H1 (cell line): Measurements from ENCODE around the gene MPDU1.

Experiments
- EGR1 ChIP-seq: IDR thresholded peaks from 2 replicates; pipeline ENCODE4 v1.6.1; 2011; ENCODE audit warnings: low read depth, low read length, borderline replicate concordance
- EP300 ChIP-seq, 2 experiments: IDR thresholded peaks; 1 replicate in 1 of 2; 2 replicates in 1 of 2; pipeline ENCODE4 v1.6.1; 2011 to 2012; ENCODE audit warnings: low read depth in 2 of 2, low read length in 2 of 2, mild to moderate bottlenecking in 2 of 2, borderline replicate concordance in 1 of 2, inconsistent platforms in 1 of 2, moderate library complexity in 1 of 2
- EZH2 ChIP-seq: fragments of 200-600 bp; sonication (generic); IDR thresholded peaks from 2 replicates; pipeline ENCODE4 v1.7.1; 2012; ENCODE audit warnings: low read depth, mild to moderate bottlenecking, moderate library complexity, low read length, inconsistent platforms; ENCODE audit not compliant: severe bottlenecking
- GABPA ChIP-seq: IDR thresholded peaks from 2 replicates; pipeline ENCODE4 v1.6.1; 2011; ENCODE audit warnings: mild to moderate bottlenecking, low read length, moderate library complexity, borderline replicate concordance; ENCODE audit not compliant: insufficient read depth
- JUND ChIP-seq: IDR thresholded peaks from 2 replicates; pipeline ENCODE4 v1.6.1; 2011; ENCODE audit warnings: mild to moderate bottlenecking, improper control_type of control experiment, low read length
- NRF1 ChIP-seq: IDR thresholded peaks from 2 replicates; pipeline ENCODE4 v1.6.1; 2011; ENCODE audit warnings: mild to moderate bottlenecking, low read depth, low read length, improper control_type of control experiment
- POLR2A ChIP-seq, 2 experiments: IDR thresholded peaks; 1 replicate in 1 of 2; 2 replicates in 1 of 2; pipeline ENCODE4 v1.6.1; 2011; ENCODE audit warnings: low read depth in 2 of 2, low read length in 2 of 2, mild to moderate bottlenecking in 2 of 2; ENCODE audit errors: control extremely low read depth in 1 of 2
- POLR2AphosphoS5 ChIP-seq: IDR thresholded peaks from 2 replicates; pipeline ENCODE4 v1.6.1; 2011; ENCODE audit warnings: low read depth, low read length
- RAD21 ChIP-seq, 2 experiments: IDR thresholded peaks in 1 of 2; conservative IDR thresholded peaks in 1 of 2; 2 replicates each; pipeline ENCODE4 v1.6.1; 2011; ENCODE audit warnings: low read depth in 2 of 2, low read length in 2 of 2, improper control_type of control experiment in 1 of 2, inconsistent platforms in 1 of 2, mild to moderate bottlenecking in 1 of 2, moderate library complexity in 1 of 2
- RNF2 ChIP-seq: fragments of 200-900, 300-1000 bp; sonication (generic); IDR thresholded peaks from 2 replicates; pipeline ENCODE4 v1.7.1; 2016; ENCODE audit warnings: borderline replicate concordance, low read depth, mild to moderate bottlenecking, antibody characterized with exemption, low read length; ENCODE audit not compliant: poor library complexity, severe bottlenecking; ENCODE audit errors: missing control alignments
- SIN3A ChIP-seq, 2 experiments: IDR thresholded peaks in 1 of 2; conservative IDR thresholded peaks in 1 of 2; 2 replicates each; pipeline ENCODE4 v1.6.1; 2011 to 2012; ENCODE audit warnings: low read length in 2 of 2, improper control_type of control experiment in 1 of 2, low read depth in 1 of 2, mild to moderate bottlenecking in 1 of 2
- TAF1 ChIP-seq: IDR thresholded peaks from 2 replicates; pipeline ENCODE4 v1.6.1; 2011; ENCODE audit warnings: mild to moderate bottlenecking, low read depth, low read length
- TF ChIP-seq, protein P1 (sequence below), 3 experiments: IDR thresholded peaks; 1 replicate in 2 of 3; 2 replicates in 1 of 3; pipeline versions ENCODE4 v1.5.1 to v1.6.1; 2011; ENCODE audit warnings: low read length in 3 of 3, mild to moderate bottlenecking in 3 of 3, inconsistent platforms in 2 of 3, low read depth in 1 of 3, moderate library complexity in 1 of 3; ENCODE audit not compliant: insufficient read depth in 1 of 3; ENCODE audit errors: control extremely low read depth in 1 of 3
- TF ChIP-seq, protein P2 (sequence below): IDR thresholded peaks from 2 replicates; pipeline ENCODE4 v1.6.1; 2012; ENCODE audit warnings: inconsistent platforms

DNA sequence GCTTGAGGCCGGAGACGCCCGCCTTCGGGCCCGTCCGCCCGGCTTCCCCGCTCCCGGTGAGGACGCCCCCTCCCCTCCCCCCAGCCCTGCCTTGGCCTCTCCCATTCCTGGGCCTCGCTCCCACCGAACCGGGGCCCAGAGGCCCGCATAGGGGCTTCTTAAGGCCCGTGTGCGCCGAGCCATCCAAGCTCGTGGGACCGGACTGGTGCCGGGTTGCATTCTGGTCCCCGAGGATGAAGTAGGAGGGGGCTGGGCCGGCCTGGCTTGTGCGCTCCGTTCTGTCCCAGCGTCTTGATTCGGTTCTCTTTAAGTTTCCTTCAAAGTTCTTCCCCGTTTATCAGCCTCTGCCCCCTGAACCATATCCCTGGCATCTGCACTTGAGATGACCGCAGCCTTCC is 21.4 kb upstream of the MPDU1 start:
- TF ChIP-seq RNF2 (no peak), RAD21 (IDR thresholded peaks at IDR 0.05 in 1 of 2, conservative IDR thresholded peaks at IDR 0.05 in 1 of 2; ENCODE audit: low read depth in 2 of 2, low read length in 2 of 2) (no peak), SIN3A (conservative IDR thresholded peaks at IDR 0.05 in 1 of 2, IDR thresholded peaks at IDR 0.05 in 1 of 2; ENCODE audit: low read depth in 1 of 2, low read length in 2 of 2) (no peak), POLR2A (IDR thresholded peaks at IDR 0.05; ENCODE audit: control extremely low read depth in 1 of 2, low read depth in 2 of 2, low read length in 2 of 2) (no peak; a peak in 1 of 3 replicates), GABPA (no peak), TAF1 (no peak), NRF1 (no peak), EP300 (IDR thresholded peaks at IDR 0.05; ENCODE audit: borderline replicate concordance in 1 of 2, low read depth in 2 of 2, low read length in 2 of 2) (no peak), EZH2 (no peak), JUND (no peak), POLR2AphosphoS5 (no peak), EGR1 (no peak)
- TF ChIP-seq, protein P1, sequence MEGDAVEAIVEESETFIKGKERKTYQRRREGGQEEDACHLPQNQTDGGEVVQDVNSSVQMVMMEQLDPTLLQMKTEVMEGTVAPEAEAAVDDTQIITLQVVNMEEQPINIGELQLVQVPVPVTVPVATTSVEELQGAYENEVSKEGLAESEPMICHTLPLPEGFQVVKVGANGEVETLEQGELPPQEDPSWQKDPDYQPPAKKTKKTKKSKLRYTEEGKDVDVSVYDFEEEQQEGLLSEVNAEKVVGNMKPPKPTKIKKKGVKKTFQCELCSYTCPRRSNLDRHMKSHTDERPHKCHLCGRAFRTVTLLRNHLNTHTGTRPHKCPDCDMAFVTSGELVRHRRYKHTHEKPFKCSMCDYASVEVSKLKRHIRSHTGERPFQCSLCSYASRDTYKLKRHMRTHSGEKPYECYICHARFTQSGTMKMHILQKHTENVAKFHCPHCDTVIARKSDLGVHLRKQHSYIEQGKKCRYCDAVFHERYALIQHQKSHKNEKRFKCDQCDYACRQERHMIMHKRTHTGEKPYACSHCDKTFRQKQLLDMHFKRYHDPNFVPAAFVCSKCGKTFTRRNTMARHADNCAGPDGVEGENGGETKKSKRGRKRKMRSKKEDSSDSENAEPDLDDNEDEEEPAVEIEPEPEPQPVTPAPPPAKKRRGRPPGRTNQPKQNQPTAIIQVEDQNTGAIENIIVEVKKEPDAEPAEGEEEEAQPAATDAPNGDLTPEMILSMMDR (IDR thresholded peaks at IDR 0.05; ENCODE audit: control extremely low read depth in 1 of 3, insufficient read depth in 1 of 3, low read depth in 1 of 3, low read length in 3 of 3), result no peak
- TF ChIP-seq, protein P2, sequence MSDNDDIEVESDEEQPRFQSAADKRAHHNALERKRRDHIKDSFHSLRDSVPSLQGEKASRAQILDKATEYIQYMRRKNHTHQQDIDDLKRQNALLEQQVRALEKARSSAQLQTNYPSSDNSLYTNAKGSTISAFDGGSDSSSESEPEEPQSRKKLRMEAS, result no peak
